Uterus (tissue), 4 donors: ENCODE data around the gene EPX. TPM values are rescaled to one million over a fixed set of nuclear protein-coding genes. Genes with fewer than 3 reads are reported as not detected.

Experiments used
- DNase-seq, 2 donors: peaks; one replicate each; pipeline ENCODE4 v3.0.0-alpha.2; 2019 to 2020
- H3K27ac ChIP-seq, 2 donors: fragments of 200-600 bp; sonication (generic); 1 replicate in 1 of 2; 2 replicates in 1 of 2; pipeline ENCODE4 v1.5.1; 2016 to 2018
- H3K27me3 ChIP-seq, 2 donors: fragments of 200-600 bp; sonication (generic); one replicate each; pipeline ENCODE4 v1.5.1; 2018 to 2019; ENCODE audit warnings: control low read depth in 1 of 2
- H3K36me3 ChIP-seq, 2 donors: fragments of 200-600 bp; sonication (generic); one replicate each; pipeline ENCODE4 v1.5.1; 2019; ENCODE audit warnings: control low read depth in 1 of 2
- H3K4me1 ChIP-seq, 2 donors: fragments of 200-600 bp; sonication (generic); one replicate each; pipeline ENCODE4 v1.5.1; 2018 to 2019; ENCODE audit warnings: control low read depth in 1 of 2
- H3K4me3 ChIP-seq, 2 donors: fragments of 200-600 bp; sonication (generic); 1 replicate in 1 of 2; 2 replicates in 1 of 2; pipeline ENCODE4 v1.5.1; 2018 to 2019; ENCODE audit warnings: mild to moderate bottlenecking in 1 of 2
- H3K9me3 ChIP-seq, 2 donors: fragments of 200-600 bp; sonication (generic); one replicate each; pipeline ENCODE4 v1.5.1; 2019; ENCODE audit warnings: control low read depth in 1 of 2
- POLR2A ChIP-seq, 2 donors: fragments of 450-650 bp; IDR thresholded peaks; one replicate each; pipeline ENCODE4 v1.6.1; 2016; ENCODE audit warnings: antibody characterized with exemption in 2 of 2, mild to moderate bottlenecking in 1 of 2, moderate library complexity in 1 of 2
- intact Hi-C: fragments of 100-400 bp; cut with DNase I; formaldehyde crosslinking; loops from one replicate; pipeline ENCODE4 v1.15.1; 2023; ENCODE audit warnings: low total_unique reads
- total RNA-seq, 4 donors: library from RNA; depleted of rRNA in 3 of 4; stranded (reverse); fragments of >200 nt in 3 of 4; gene quantifications; one replicate each; pipeline versions ENCODE4 v1.1.0 to v1.2.4, GENCODE V29; 2014 to 2023
- TF ChIP-seq, protein P1 (sequence below), 4 experiments: fragments of 200-600 bp in 2 of 4; fragments of 450-650 bp in 2 of 4; sonication (generic) in 2 of 4; IDR thresholded peaks; one replicate each; pipeline ENCODE4 v1.5.1; 2016 to 2019; ENCODE audit warnings: antibody characterized with exemption in 4 of 4, mild to moderate bottlenecking in 2 of 4, moderate library complexity in 1 of 4
- donor health status: DM: yes; HTN: yes; CAD: no.

The EPX gene
- total RNA-seq, 4 donors from 2014 or later, result not detected

DNA sequence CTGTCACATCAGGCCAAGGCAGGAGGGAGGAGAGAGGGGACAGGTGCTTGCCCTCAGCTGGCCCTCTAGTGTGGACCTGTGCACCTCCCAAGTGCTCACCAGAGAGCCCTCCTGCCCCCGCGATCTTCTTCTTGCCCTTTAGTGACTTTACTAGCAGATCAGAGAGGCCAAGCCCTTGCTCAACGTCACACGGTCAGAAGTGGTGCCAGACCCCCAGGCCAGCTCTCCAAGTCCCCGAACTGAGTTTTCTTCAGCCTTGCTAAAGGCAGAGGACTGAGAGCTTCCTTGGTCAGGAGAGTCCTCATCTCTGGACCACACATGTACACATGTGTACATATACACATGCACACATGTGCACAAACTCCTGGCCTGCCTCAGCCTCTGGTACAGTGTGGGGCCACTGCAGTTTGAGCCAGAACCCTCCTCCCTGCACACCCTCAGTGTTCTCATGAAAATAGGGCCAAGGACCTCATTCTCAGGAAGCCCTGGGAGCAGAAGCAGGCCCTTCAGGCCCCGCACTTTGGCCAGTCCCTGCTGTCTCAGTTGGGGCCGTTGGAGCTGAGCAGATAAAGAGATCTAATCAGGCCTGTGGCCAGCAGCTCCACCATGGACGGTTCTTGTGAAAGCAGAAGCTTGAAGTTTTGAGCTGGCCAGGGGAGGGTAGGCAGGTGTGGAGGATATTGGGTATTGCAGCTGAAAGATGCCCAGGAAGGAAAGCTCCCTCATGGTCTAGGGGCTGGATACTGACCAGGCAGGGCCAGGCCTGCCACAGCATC lies 7.4 kb upstream of the EPX start:
- Histone ChIP-seq H3K4me1 (no peaks in the 10 kb centered on the region), H3K36me3 (no peaks in the 10 kb centered on the region), H3K9me3 (no peaks in the 10 kb centered on the region), H3K27ac (no peak overlapping the region), H3K27me3 (no peaks in the 10 kb centered on the region), H3K4me3 (no peak overlapping the region)
- DNase-seq, result no peak
- intact Hi-C loops, result no loop called here
- TF ChIP-seq POLR2A (IDR thresholded peaks at IDR 0.05), result no peak
- TF ChIP-seq, protein P1, sequence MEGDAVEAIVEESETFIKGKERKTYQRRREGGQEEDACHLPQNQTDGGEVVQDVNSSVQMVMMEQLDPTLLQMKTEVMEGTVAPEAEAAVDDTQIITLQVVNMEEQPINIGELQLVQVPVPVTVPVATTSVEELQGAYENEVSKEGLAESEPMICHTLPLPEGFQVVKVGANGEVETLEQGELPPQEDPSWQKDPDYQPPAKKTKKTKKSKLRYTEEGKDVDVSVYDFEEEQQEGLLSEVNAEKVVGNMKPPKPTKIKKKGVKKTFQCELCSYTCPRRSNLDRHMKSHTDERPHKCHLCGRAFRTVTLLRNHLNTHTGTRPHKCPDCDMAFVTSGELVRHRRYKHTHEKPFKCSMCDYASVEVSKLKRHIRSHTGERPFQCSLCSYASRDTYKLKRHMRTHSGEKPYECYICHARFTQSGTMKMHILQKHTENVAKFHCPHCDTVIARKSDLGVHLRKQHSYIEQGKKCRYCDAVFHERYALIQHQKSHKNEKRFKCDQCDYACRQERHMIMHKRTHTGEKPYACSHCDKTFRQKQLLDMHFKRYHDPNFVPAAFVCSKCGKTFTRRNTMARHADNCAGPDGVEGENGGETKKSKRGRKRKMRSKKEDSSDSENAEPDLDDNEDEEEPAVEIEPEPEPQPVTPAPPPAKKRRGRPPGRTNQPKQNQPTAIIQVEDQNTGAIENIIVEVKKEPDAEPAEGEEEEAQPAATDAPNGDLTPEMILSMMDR (IDR thresholded peaks at IDR 0.05), result no peak

DNA sequence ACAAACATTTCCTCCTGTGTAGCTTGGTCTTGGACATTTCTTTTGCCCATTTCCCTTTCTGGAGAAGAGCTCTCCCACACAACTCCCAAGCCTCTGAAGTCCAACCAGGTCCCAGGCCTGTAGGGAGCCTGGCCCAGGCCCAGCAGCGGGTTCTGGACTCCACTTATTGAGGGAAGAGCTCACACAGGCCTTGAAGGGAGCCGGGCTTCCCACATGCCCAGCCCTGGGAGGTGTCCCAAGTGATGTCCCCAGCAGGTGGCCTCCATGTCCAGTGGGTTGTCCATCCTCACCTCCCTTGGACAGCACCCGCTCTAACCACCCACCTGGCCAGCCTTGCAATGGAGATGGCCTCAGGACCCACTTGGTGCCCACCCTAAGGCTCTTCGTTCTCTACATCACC lies 5.9 kb upstream of the EPX start:
- Histone ChIP-seq H3K36me3 (no peaks in the 10 kb centered on the region), H3K27me3 (no peaks in the 10 kb centered on the region), H3K9me3 (no peaks in the 10 kb centered on the region), H3K4me3 (no peak overlapping the region), H3K4me1 (no peaks in the 10 kb centered on the region), H3K27ac (no peak overlapping the region)
- intact Hi-C loops, result no loop called here
- no peak for DNase-seq
- TF ChIP-seq, protein P1 (IDR thresholded peaks at IDR 0.05), result no peak
- TF ChIP-seq POLR2A (IDR thresholded peaks at IDR 0.05), result no peak

DNA sequence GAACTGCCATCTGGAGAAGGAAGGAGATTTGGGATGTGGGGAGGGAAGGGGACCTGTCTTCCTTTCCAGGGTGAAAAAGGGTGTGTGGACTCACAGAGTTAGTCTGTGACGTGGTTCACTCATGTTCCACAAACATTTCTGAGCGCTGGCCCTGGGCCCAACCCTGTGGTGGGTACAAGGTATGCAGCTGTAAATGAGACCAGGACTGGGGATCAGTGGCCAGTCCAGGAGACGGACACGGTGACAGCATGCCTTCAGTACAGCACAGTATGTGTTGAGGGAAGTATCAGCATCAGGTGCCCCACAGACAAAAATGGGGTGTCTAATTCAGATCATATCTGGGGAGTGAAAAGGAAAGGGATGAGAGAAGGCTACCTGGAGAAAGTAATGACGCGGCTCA lies 5.5 kb upstream of the EPX start:
- intact Hi-C loops, result no loop called here
- Histone ChIP-seq H3K9me3 (no peaks in the 10 kb centered on the region), H3K27ac (no peak overlapping the region), H3K27me3 (no peaks in the 10 kb centered on the region), H3K4me1 (no peaks in the 10 kb centered on the region), H3K4me3 (no peak overlapping the region), H3K36me3 (no peaks in the 10 kb centered on the region)
- TF ChIP-seq, protein P1 (IDR thresholded peaks at IDR 0.05), result no peak
- TF ChIP-seq POLR2A (IDR thresholded peaks at IDR 0.05), result no peak
- no peak for DNase-seq

DNA sequence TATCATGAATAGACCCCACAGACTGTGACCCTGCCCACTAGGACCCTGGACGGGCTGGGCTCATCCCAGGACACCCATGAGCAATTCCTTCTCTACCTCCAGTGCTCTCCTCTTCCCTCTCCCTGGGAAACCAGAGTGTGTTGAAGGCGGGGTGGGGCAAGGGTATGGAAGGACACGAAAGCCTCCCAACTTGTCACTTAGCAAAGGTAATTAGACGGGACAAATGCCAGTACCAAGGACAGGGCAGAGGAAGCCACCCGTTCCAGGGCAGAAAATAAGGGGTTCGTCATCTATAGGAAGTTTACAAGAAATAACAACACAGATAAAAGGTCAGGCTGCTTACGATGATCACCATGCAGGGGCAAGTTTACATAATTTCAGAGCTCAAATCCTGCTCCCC lies 4.9 kb upstream of the EPX start:
- intact Hi-C loops, result no loop called here
- no peaks in the 10 kb centered on the region for H3K36me3 ChIP-seq
- H3K9me3 ChIP-seq, result no peaks in the 10 kb centered on the region
- DNase-seq, result no peak
- H3K4me3 ChIP-seq, result no peak overlapping the region
- no peak for TF ChIP-seq POLR2A (IDR thresholded peaks at IDR 0.05)
- TF ChIP-seq, protein P1 (IDR thresholded peaks at IDR 0.05), result no peak
- H3K27me3 ChIP-seq, result no peaks in the 10 kb centered on the region
- no peak overlapping the region for H3K27ac ChIP-seq
- H3K4me1 ChIP-seq, result no peaks in the 10 kb centered on the region

DNA sequence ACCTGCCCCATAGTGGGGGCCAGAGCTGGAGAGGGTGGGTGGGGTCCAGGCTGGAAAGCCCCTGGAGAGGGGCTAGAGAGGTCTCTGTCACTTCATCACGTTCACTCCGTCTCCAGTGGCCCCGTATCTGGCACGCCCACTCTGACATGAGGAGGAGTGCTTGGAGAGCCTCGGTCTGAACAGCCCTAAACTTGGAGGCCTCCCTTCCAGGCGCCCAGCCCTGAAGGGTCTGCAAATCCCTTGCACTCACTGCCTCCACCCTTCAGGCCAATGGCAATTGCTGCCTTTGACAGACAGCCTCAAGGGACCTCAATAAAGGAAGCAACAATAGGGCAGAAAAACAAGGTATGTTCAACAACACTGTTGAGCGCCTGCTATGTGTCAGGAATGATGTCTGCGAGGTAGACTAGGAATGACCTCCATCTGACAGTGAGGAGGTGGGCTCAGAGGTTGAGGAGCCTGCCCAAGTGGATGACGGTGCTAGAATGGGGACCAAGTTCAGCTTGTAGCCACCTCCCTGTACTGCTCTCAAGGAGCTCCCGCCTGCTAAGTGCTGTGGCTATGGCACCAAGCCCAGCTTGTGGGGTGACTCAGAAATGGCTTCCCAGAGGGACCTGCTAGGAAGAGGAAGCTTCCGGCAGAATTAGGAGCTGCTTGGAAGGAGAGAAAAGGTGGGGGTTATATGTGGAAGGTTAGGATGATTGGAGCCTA lies 2.9 kb upstream of the EPX start:
- no peaks in the 10 kb centered on the region for H3K27me3 ChIP-seq
- no peaks in the 10 kb centered on the region for H3K4me1 ChIP-seq
- no peak overlapping the region for H3K4me3 ChIP-seq
- no peaks in the 10 kb centered on the region for H3K36me3 ChIP-seq
- H3K9me3 ChIP-seq, result no peaks in the 10 kb centered on the region
- TF ChIP-seq, protein P1 (IDR thresholded peaks at IDR 0.05), result no peak
- TF ChIP-seq POLR2A (IDR thresholded peaks at IDR 0.05), result no peak
- H3K27ac ChIP-seq, result no peak overlapping the region
- no peak for DNase-seq
- intact Hi-C loops, result no loop called here
